Small intestine (tissue), 7 donors: Measurements from ENCODE around the gene SOX13. TPM values are rescaled to one million over a fixed set of nuclear protein-coding genes. Genes with fewer than 3 reads are reported as not detected.
A peak's percentile ranks its signal among the peaks of the same experiment; 100 is the strongest.

Experiments used
- DNase-seq, 2 donors: peaks; one replicate each; pipeline versions ENCODE4 v3.0.0 to v3.0.0-alpha.2; 2013
- FAIRE-seq: peaks from 2 replicates; lab custom pipeline; 2012; peaks lifted over from hg19 to GRCh38; lab: Jason Lieb, UNC
- H3K27ac ChIP-seq, 3 donors: one replicate each; pipeline ENCODE4 v1.5.1; 2013; ENCODE audit warnings: low read length in 2 of 3, mild to moderate bottlenecking in 2 of 3, control low read depth in 1 of 3, inconsistent platforms in 1 of 3, low read depth in 1 of 3, moderate library complexity in 1 of 3
- H3K27me3 ChIP-seq, 3 donors: one replicate each; pipeline ENCODE4 v1.6.1; 2013; ENCODE audit warnings: low read length in 3 of 3, inconsistent platforms in 1 of 3; ENCODE audit not compliant: control insufficient read depth in 3 of 3, insufficient read depth in 3 of 3
- H3K36me3 ChIP-seq, 3 donors: one replicate each; pipeline ENCODE4 v1.6.1; 2013; ENCODE audit warnings: low read length in 3 of 3, inconsistent platforms in 1 of 3, low read depth in 1 of 3, mild to moderate bottlenecking in 1 of 3, moderate library complexity in 1 of 3; ENCODE audit not compliant: control insufficient read depth in 3 of 3, insufficient read depth in 2 of 3
- H3K4me1 ChIP-seq, 3 donors: one replicate each; pipeline ENCODE4 v1.6.1; 2013; ENCODE audit warnings: low read length in 2 of 3, inconsistent platforms in 1 of 3, low read depth in 1 of 3, mild to moderate bottlenecking in 1 of 3, moderate library complexity in 1 of 3; ENCODE audit not compliant: control insufficient read depth in 3 of 3, insufficient read depth in 2 of 3
- H3K4me3 ChIP-seq, 3 donors: one replicate each; pipeline ENCODE4 v1.5.1; 2013; ENCODE audit warnings: low read length in 3 of 3, control low read depth in 1 of 3, inconsistent platforms in 1 of 3, low read depth in 1 of 3, mild to moderate bottlenecking in 1 of 3, moderate library complexity in 1 of 3
- H3K9me3 ChIP-seq, 2 donors: one replicate each; pipeline ENCODE4 v1.6.1; 2013; ENCODE audit warnings: low read depth in 1 of 2, low read length in 1 of 2; ENCODE audit not compliant: control insufficient read depth in 2 of 2, insufficient read depth in 1 of 2
- WGBS, 3 donors: extraction: QIAGEN DNeasy Blood & Tissue Kit; methylation state at CpG; one replicate each; pipeline ENCODE4 v1.1.7; 2013; 5-methylcytosine and 5-hydroxymethylcytosine counted together
- polyA plus RNA-seq, 4 donors: library from polyadenylated mRNA; stranded (reverse) in 3 of 4; unstranded in 1 of 4; fragments of 200-250 nt in 3 of 4; fragments of 120-200 nt in 1 of 4; gene quantifications; one replicate each; pipeline versions ENCODE4 v1.2.1 to v1.2.3, GENCODE V29; 2013
- donor health status: healthy with polysubstance abuse.
- donor health status: control.
- donor health status: control.
- donor health status: Bipolar disorder and iron deficiency.
- donor health status: healthy.

Gene SOX13
- polyA plus RNA-seq, 4 donors: 12.4 to 43.7 (median 18.6) TPM

DNA sequence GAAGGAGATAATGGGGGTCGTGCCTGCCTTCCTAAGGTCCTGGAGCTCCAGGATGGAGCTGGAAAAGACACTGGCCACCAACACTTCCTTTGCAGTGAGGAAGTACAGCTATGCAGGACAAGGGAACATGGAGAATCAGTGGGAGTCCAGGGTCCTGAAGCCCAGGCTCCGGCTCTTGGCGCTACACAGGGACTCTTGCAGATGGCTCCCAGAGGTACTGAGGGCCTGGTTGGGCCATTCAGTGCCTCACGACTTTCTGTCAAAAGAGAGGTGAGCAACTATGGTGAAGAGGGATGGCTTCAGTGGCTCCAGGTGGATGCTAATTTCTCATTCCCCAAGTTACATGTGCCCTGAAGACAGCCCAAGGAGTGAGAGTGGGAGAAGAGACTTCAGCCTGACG is 80.8 kb downstream of the SOX13 start:
- Histone ChIP-seq H3K27ac (no peak overlapping the region), H3K4me1 (peaks cover 0 to 18% (median 0%) of the 10 kb centered on the region in 3 donors), H3K4me3 (no peak overlapping the region), H3K36me3 (peaks cover 0 to 7% (median 0%) of the 10 kb centered on the region in 3 donors), H3K27me3 (no peaks in the 10 kb centered on the region), H3K9me3 (no peaks in the 10 kb centered on the region)
- DNase-seq (no peak), FAIRE-seq (no peak)
- 86 to 93% (median 91%) methylated on average over 5 of the region's 5 CpGs for WGBS, 3 donors

DNA sequence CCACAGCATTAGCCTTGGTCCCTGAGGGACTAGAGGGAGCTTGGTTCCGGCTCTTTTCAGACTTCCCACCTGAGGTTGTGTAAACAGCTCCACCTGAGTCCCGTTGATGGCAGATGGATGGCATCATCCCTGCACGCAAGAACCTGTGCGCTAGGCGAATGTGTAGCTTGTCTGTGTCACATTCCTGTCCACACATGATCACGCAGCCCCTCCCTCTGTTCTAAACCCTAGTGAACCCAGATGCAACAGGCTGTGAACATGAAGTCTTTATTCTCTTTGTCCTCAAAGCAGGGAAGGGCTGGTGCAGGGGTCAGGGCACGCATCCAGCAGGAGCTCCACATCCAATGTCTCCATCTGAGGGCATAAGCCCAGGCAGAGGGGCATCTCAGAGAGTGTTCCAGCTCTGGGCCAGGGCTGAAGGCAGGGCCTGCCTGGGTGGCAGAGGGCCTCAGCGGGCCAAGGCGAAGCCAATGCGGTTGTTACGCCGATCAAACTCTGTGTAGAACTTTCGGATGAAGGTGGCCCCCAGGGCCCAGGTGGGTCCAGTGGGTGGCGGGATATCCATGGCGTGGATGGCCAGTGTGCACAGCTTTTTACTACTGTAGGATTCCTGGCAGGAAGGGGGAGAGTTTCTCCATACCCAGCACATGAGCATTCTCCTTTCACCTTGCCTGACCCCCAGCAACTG is 81.8 kb downstream of the SOX13 start:
- DNase-seq: no peak
- 85 to 92% (median 91%) methylated on average over 15 of the region's 15 CpGs for WGBS, 3 donors

DNA sequence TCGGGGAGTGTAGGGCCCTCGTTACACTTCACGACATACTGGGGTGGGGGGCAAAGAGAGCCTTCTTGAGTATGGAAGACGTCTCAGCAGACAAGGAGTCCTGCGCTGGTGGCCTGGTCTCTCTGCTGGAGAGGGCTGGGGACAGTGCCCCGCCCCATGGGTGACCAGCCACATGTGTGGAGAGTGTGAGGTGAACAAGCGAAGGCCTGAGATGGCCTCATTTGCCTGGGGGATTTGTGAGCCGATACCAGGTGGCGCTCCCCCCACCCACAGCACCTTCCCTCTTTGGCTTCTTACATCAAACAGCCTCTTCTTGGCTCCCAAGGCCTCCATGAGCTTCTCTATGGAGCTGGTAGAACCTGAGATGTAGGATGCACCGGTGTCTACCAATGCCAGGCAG is 83.0 kb downstream of the SOX13 start:
- 83 to 93% (median 87%) methylated on average over 10 of the region's 10 CpGs for WGBS, 3 donors
- no peak overlapping the region for H3K4me3 ChIP-seq
- H3K9me3 ChIP-seq: no peaks in the 10 kb centered on the region
- H3K27ac ChIP-seq: no peak overlapping the region
- FAIRE-seq: no peak
- no peaks in the 10 kb centered on the region for H3K27me3 ChIP-seq
- peaks cover 0 to 16% (median 0%) of the 10 kb centered on the region in 3 donors for H3K4me1 ChIP-seq
- no peak for DNase-seq
- no peaks in the 10 kb centered on the region for H3K36me3 ChIP-seq

More for the DNA sequence above, 81.8 kb downstream of the SOX13 start:
- no peaks in the 10 kb centered on the region for H3K27me3 ChIP-seq
- H3K36me3 ChIP-seq: peaks cover 0 to 2% (median 0%) of the 10 kb centered on the region in 3 donors
- no peaks in the 10 kb centered on the region for H3K9me3 ChIP-seq
- no peak overlapping the region for H3K4me3 ChIP-seq
- H3K4me1 ChIP-seq: peaks cover 0 to 18% (median 0%) of the 10 kb centered on the region in 3 donors
- FAIRE-seq: no peak
- H3K27ac ChIP-seq: no peak overlapping the region

DNA sequence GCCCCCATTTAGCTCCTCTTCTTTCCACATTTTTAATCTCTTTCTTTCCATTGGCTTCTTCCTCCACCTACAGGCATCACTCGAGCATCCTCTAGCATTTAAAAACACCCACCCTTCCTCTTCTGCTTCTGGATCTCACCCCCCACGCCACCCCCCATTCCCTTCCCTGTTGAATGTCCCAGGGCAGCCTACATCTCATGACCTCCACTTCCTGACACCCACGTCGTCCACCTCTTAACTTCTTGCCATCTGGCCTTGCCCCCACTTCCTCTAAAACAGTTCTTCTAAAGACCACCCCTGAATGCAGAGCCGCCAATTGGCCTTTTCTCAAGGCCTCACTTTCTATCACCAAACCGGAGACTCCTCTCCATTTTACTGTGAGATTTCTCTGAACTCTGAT is 85.0 kb downstream of the SOX13 start:
- no peaks in the 10 kb centered on the region for H3K27me3 ChIP-seq
- H3K4me1 ChIP-seq: peaks cover 0 to 7% (median 0%) of the 10 kb centered on the region in 3 donors
- no peak overlapping the region for H3K4me3 ChIP-seq
- WGBS, 3 donors: 61 to 80% (median 65%) methylated on average over 6 of the region's 6 CpGs
- no peaks in the 10 kb centered on the region for H3K9me3 ChIP-seq
- no peaks in the 10 kb centered on the region for H3K36me3 ChIP-seq
- no peak overlapping the region for H3K27ac ChIP-seq
- DNase-seq (no peak), FAIRE-seq (no peak)

DNA sequence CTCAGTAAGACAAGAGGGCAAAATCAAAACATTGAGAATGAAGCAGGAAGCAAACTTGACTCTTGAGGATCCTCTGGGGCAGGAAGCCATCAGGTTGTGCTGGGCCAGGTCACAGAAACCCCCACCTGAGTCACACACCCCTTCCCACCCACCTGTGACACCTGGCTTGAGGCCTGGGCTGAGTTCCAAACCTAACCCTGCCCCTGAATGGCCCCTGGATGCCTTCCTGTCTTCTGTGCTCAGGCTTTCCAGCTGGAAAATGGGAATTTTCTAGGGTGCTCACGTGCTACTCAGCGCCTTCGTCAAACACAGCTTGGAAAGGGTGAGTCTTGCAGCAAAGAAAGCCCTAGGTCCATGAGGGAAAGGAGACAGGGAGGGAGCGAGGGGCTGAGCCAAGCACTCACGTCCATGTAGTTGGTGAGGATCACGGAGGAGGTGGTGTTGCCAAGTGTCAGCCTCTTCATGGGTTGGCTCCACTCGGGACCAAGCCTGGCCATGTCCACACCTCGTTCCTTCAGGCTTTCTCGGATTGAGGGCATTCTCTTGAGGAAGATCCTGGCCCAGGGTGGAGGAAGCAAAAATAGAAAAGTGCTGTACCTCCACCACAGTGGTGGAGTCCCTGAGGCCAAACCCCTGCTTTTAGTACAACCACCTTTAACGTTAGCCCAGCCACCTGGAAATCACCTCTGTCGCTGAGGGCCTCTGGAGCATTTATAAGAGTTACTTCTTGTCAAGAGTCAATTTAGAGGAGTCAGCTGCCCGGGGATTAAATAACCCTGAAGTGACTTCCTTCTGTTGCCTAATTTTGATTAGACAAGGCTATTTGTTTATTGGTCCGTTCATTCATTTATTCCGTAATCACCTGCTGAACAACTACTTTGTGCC is 88.9 kb downstream of the SOX13 start:
- 50 to 63% (median 53%) methylated on average over 14 of the region's 14 CpGs for WGBS, 3 donors
- DNase-seq (no peak), FAIRE-seq (no peak)
- peaks cover 0 to 6% (median 0%) of the 10 kb centered on the region in 3 donors for H3K4me1 ChIP-seq
- no peaks in the 10 kb centered on the region for H3K36me3 ChIP-seq
- no peaks in the 10 kb centered on the region for H3K9me3 ChIP-seq
- H3K27ac ChIP-seq: no peak overlapping the region
- no peaks in the 10 kb centered on the region for H3K27me3 ChIP-seq
- no peak overlapping the region for H3K4me3 ChIP-seq

DNA sequence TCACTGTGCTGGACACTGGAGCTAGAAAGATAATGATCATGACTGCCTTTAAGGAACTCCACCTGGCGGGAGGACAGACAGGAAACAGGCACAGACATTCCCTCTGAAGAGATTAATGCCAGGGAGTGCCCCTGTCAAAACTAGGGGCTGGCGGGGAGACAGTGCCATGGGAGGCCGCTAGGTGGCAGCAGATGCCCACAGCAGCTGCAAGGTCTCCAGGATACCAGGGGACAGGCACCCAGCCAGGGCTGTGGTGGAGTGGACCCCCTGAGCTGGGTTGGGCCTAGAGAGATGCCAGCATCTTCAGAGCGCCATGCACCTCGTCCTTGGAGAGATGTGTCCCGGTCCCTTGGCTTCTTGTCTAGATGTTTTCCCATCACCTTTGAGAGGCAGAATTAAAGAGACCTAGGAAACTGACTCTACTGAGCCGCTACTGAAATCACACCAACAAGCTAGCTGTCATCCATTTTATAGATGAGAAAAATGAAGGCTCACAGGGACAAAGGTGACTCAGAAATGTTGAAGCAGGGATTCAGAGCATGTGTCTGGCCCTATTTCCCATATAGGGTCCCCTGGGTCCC is 89.7 kb downstream of the SOX13 start:
- no peak overlapping the region for H3K27ac ChIP-seq
- FAIRE-seq: no peak
- no peaks in the 10 kb centered on the region for H3K36me3 ChIP-seq
- H3K4me1 ChIP-seq: peaks cover 0 to 6% (median 0%) of the 10 kb centered on the region in 3 donors
- peak; percentile 81 to 89 for DNase-seq
- H3K27me3 ChIP-seq: no peaks in the 10 kb centered on the region
- H3K9me3 ChIP-seq: no peaks in the 10 kb centered on the region
- no peak overlapping the region for H3K4me3 ChIP-seq
- 10 to 13% (median 11%) methylated on average over 7 of the region's 7 CpGs for WGBS, 3 donors

DNA sequence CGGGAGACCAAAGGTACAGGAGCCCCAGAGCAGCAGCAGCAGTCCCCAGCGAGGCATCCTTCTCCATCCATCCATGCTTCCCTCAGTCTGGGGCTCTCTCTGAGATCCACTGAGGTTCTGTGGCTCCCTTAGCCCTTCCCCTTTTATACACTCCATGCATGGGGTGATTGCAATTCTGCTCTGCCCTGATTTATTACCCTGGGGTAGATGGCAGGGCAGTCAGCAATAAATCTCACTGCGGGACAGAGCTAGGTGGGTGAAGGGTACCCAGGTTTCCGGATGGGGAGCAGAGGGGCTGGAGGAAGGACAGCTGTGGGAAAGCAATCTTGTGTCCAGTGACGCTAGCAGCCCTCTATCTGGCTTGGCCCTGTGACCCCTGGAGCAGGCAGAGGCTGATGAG is 93.3 kb downstream of the SOX13 start, which contains the start of gene REN:
Gene REN, minus strand, starts transcription at position 119 of the 400 bp plus-strand sequence. Its CDS starts 44 bp downstream, at position 75.
- WGBS, 3 donors: 49 to 55% (median 51%) methylated on average over 5 of the region's 5 CpGs
- Histone ChIP-seq H3K9me3 (peaks cover 0 to 10% of the 10 kb centered on the region in 2 donors), H3K36me3 (no peaks in the 10 kb centered on the region), H3K4me3 (no peak within 1 kb of the TSS), H3K27ac (no peak within 1 kb of the TSS), H3K27me3 (no peaks in the 10 kb centered on the region), H3K4me1 (peaks cover 0 to 6% (median 0%) of the 10 kb centered on the region in 3 donors)
- FAIRE-seq (no peak), DNase-seq (no peak)

DNA sequence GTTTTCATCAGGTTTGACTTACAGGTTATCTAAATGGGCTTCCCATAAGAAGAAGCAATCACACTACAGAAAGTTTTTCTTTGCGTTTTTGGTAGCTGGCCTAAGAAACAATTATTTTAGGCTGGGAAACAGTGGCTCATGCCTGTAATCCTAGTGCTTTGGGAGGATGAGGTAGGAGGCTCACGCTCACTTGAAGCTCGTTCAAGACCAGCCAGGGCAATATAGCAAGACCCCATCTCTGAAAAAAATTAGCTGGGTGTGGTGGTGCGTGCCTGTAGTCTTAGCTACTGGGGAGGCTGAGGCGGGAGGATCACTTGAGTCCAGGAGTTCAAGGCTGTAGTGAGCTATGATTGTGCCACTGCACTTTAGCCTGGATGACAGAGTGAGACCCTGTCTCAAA is 94.8 kb downstream of the SOX13 start:
- H3K36me3 ChIP-seq: no peaks in the 10 kb centered on the region
- no peak overlapping the region for H3K27ac ChIP-seq
- WGBS, 3 donors: 89 to 93% (median 90%) methylated on average over 5 of the region's 5 CpGs
- H3K4me3 ChIP-seq: no peak overlapping the region
- DNase-seq (no peak), FAIRE-seq (no peak)
- H3K9me3 ChIP-seq: peaks cover 0 to 10% of the 10 kb centered on the region in 2 donors
- no peaks in the 10 kb centered on the region for H3K27me3 ChIP-seq
- no peaks in the 10 kb centered on the region for H3K4me1 ChIP-seq
